Body of pancreas (tissue), 4 donors: ENCODE data around the gene EDIL3.

Experiments
- POLR2A ChIP-seq, 3 donors: fragments of 450-650 bp; IDR thresholded peaks; one replicate each; pipeline ENCODE4 v1.6.1; 2016; ENCODE audit warnings: antibody characterized with exemption in 3 of 3, mild to moderate bottlenecking in 2 of 3
- TF ChIP-seq, protein P1 (sequence below), 7 experiments: fragments of 450-650 bp in 4 of 7; fragments of 200-600 bp in 3 of 7; sonication (generic) in 3 of 7; IDR thresholded peaks; one replicate each; pipeline ENCODE4 v1.5.1; 2016 to 2019; ENCODE audit warnings: antibody characterized with exemption in 7 of 7

DNA sequence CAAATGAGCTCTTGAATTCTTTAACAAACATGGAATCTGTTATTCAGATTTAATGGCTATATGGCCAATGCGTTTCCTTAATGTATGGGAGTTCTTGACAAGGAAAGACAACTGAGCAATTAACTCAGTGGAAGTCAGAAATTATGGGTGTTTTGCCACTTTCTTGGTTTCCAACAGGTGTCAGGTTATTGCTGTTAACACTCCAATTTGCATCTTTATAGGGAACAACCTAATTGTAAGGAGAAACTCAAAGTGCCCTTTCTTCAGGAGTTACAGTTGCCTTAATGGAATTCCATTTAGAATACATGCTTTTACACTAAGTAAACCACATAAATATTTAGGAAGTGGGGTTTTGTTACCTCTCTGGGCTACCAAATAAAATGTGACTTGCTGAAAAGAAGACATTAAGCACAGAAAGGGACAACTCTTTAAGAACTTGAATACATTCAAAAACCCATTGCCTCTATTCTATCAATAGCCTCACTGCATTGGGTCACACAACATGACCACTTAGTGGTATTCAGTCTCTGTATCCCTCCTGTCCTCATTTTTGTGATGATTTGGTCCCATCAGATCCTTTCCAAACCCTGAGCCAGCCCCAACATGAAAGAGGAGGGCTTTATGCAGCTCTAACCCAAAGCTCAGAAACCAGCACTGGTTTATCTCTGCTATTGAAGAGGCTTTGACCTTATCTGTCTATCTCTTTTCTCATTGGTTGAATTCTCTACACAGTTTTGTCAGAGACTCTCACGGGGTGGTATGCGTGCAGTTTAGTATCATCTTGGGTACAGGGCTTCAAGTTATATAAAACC is 118.7 kb downstream of the EDIL3 start:
- TF ChIP-seq, protein P1, sequence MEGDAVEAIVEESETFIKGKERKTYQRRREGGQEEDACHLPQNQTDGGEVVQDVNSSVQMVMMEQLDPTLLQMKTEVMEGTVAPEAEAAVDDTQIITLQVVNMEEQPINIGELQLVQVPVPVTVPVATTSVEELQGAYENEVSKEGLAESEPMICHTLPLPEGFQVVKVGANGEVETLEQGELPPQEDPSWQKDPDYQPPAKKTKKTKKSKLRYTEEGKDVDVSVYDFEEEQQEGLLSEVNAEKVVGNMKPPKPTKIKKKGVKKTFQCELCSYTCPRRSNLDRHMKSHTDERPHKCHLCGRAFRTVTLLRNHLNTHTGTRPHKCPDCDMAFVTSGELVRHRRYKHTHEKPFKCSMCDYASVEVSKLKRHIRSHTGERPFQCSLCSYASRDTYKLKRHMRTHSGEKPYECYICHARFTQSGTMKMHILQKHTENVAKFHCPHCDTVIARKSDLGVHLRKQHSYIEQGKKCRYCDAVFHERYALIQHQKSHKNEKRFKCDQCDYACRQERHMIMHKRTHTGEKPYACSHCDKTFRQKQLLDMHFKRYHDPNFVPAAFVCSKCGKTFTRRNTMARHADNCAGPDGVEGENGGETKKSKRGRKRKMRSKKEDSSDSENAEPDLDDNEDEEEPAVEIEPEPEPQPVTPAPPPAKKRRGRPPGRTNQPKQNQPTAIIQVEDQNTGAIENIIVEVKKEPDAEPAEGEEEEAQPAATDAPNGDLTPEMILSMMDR (IDR thresholded peaks at IDR 0.05): no peak
- no peak for TF ChIP-seq POLR2A (IDR thresholded peaks at IDR 0.05)
